HG03139 (cell line): ENCODE measurements around the gene UBR4.

Experiments used
- ATAC-seq: cut with Tn5 transposase; IDR thresholded peaks from one replicate; pipeline ENCODE4 v1.9.1; 2021; ENCODE audit not compliant: unreplicated experiment

Gene UBR4

DNA sequence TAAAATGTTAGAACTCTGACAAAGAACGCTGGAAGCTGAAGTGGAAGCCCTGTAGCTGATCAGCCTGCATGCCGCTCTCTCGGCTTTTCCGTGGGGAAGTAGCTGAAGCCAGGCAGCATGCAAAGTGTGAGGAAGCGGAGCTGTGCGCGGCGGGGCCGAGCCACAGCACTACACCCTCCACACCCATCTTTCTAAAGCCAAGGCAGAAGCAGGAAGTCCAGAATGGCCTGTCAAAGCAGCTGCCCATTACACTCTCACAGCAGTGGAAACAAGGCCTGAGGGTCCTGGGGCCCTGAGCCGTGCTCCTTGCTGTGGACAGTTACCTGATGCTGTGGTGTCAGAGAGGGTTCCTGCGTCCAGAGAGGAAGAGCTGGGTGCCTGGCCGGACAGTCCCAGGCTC is 69.6 kb downstream of the UBR4 start:
- ATAC-seq = no peak

DNA sequence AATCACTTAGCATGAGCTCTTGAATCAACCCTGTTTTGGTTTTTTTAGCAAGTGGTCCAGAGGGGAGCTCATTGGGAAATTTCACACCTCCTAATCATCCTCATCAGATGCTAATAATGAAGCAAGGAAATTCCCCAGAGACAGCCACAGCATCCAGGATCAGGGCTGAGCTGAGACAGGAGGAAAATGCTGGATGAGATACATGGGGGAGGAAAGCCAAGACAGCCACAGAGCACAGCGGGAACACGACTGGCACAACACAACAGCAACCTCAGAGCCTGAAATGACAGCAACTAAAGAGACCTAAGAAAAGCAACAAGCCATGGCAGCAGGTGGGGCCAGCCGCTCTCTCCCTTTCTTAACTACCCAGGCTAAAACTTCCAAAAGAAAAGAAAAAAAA is 70.4 kb downstream of the UBR4 start:
- ATAC-seq = no peak

DNA sequence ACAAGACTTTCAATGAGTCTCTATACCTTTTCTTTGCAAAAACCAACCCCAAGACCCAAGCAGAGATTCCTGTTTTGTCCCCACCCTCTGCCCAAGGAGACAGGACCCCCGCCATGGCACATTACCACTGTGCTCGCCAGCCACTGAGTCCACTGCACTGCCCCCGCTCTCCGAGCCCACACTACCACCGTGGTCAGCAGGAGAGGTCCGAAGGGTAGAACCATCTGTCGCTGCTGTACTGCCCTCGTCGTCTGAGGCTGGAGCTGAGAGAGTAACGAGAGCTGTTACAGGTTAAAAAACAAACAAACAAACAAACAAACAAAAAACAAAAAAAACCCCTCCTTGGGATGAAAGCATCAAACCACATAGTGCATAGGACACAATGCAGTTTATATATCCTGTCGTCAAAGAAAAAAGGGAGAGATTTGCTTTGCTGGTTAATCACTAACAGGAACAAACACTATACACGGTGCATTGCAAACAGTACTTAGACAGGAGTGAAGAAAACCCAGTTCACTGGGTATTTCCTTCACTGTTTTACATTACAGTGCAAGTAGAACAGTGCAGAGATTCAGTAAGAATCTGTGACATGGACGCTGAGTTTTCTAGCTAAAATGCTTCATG is 71.0 kb downstream of the UBR4 start:
- ATAC-seq = no peak

DNA sequence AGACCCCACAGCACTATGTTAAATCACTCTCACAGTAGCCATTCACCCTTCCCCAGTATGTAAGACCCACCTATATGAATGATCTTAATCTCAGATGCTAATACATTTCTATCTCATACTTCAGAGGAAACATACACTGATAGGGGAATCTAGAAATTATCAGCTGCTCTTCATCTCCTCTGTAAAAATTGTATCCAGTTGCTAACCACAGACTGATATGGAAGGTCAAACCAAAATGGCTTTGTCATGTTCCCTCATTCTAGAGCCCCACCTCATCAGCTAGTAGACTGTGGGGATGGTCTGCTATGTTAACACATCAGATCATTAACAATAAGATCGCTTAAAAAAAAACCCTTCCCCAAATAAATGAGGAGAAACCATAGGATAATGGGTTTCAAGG is 71.7 kb downstream of the UBR4 start:
- no peak for ATAC-seq

DNA sequence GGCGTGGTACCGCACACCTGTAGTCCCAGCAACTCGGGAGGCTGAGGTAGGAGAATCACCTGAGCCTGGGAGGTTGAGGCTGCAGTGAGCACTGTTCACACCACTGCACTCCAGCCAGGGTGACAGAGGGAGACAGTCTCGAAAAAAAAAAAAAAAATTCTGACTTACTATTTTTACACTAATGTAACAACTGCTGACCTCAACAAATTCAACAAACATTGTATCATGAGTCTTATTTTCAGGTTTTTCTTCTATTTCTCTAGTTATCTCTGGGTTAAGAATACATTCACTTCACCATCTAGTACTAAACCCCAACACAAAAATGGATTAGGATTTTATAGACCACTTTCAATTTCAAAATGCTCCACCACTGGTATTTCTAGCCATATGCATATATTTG is 72.9 kb downstream of the UBR4 start:
- no peak for ATAC-seq

DNA sequence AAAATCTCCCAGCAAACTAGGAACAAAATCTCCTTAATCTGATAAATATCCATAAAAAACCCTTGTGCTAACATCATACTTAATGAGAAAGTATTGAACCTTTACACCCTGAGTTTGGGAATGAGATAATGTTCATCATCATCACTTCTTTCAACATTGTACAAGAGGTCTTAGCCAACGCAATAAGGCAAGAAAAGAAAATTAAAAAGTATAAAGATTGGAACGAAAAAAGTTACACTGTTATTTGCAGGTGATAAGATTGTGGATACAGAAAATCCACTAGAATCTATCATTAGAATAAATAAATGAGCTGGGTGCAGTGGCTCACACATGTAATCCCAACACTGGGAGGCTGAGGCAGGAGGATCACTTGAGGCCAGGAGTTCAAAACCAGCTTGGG is 76.7 kb downstream of the UBR4 start:
- ATAC-seq = no peak

DNA sequence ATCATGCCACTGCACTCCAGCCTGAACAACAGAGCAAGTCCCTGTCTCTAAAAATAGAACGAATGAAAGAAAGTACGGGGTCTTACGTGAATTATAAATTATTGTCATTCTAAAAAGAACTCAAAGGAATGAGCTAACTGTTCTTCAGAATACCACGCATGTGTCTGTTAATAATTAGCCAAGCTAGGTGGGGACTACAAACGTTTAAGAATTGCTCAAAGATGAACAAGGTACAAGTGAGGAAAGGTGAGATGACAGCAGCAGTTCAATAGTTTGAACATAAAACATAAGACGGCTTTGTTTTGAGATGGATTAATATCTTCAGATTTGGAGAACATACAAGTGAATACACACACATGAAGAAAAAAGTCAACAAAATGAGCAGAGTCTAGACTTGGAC is 79.6 kb downstream of the UBR4 start:
- no peak for ATAC-seq

DNA sequence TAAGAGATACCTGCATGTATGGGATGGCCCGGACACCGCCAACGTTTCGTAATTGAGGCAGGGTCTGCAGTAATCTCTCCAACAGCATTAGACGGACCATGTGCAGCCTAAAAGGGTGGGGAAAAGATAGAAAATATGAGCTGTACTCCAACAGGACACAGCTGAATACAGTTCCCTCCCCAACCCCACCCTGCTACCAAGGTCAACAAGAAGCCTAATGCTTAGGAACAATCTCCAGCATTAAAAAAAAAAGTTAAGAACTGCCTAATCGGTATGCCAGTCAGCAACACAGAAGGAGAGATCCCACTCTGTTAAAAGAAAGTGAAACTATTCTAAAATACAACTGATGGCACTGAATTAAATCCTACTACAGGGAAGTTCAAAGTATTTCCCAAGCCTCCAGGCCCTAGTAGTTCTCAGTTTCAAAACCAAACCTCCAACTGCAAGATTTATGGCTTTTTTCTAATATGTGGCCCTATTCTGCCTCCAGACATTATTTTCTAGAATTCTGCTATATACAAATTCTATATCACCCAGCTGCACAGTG is 81.0 kb downstream of the UBR4 start:
- ATAC-seq = no peak

DNA sequence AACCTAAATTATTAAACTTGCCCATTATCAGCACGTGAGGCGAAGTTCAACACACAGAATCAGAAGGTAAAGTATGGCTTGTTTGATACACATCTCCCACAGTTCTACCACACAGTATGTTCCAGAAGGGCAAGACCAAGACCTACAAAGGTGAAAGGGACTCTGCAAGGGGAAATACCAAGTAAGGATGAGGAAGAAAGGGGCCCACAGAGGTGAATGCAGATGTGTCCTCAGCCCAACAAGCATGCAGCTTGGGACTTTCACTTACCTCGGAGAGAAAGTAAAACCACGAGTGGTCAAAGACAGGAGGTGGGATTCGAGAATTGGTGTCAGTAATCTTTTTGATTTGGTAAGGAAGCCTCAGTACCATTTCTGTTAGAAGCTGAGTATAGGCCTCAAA is 85.8 kb downstream of the UBR4 start:
- ATAC-seq = no peak

DNA sequence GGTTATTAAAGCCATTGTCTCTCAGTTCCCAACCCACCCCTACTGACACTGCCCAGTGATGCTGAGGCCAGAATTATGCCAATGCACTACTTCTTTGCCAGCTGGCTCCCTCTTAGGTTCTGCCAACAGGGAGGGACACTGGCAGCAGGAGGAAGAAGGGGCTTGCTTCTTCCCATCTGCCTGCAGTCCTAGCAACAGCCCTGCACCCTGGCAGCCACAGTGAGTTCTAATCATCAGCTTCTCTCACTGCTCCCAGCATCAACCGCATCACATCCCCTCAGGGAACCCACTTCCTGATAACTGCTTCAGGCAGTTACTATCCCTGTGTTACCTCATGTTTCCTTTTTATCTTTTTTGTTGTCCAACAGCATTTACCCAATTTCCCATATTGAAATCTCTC is 86.2 kb downstream of the UBR4 start:
- ATAC-seq = no peak

DNA sequence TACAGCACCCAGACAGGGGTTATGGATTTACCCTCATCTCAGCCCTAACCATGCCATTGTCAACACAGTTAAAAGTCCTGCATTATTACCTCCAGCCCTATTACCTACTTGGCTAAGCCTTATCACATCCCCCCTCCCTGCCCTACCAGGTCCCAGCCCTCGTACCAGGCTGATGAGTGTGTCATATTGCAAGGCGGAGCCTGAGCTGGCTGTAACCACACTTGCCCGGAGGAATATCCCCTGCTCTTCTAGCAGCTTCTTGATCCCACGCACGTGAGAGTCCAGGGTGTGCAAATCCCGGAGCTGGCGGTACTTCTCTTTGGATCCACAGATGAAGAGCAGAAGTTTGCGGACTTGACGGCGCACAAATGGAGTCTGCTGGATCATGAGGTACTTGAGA is 87.4 kb downstream of the UBR4 start:
- no peak for ATAC-seq

DNA sequence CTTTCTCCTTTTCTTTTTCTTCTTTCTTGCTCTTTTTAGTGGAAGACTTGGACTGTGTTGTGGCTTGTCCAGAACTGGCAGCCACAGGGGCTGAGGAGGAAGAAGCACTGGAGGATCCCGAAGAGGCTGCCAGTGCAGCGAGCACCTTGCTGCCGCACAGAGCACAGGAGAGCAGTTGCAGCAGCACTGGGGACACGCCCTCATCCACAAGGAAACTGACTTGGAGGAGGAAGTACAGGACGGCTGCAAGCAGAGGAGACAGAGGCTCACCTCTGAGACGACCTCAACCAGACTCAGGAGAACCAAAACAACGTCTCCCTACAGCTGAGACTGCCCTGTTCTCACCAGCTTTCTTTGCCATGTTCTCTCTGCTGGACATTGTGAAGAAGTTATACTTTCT is 88.9 kb downstream of the UBR4 start:
- ATAC-seq = no peak

DNA sequence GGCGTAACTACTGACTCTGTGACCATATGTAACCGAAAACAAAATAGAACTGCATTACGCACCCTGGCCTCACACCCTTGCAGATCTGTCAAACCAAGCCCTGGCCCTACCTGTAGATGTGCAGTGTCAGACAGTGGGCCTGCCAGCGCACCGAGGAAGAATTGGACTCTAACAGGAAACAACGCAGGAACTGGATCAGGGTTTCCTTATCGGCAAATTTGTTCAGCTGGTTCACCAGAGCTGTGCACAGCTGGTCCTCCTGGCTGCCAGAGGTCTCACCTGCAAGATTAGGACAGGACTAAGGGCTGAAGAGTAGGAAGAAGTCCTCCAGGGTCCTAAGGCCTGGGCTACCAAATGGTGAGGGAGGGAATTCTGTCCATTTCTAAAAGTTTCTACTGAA is 90.0 kb downstream of the UBR4 start:
- ATAC-seq = no peak

DNA sequence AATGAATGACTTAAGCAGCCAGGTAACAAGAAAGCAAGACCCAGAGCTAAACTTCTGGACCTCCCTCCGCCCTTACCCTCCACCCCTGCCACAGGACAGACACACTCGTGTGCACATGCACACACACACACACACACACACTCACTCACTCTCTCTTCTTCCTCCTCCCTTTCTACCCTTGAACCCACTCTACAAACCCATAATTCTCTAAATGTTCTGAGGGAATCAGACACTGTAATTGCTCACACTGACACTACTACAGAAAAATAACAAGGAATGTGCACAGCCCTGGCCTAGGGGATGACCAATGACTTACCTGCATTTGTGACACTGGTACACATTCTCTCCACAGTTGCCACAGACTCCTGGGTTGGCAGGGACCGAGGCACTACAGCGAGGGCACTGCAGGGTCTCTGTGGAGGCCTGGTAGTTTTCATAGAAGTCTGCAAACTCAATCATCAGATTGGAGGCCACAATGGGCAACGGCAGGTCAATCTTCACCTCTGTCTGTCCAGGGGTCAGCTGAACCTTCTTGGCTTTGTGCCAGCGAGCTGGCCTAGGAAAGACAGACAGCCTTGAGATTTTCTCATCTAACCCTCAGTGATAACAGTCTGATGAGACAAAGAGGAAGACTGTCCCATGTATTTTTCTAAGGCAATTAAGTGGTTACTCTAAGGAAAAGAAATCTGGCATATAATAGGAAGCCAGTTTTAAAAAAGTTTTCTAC is 94.8 kb downstream of the UBR4 start:
- no peak for ATAC-seq

DNA sequence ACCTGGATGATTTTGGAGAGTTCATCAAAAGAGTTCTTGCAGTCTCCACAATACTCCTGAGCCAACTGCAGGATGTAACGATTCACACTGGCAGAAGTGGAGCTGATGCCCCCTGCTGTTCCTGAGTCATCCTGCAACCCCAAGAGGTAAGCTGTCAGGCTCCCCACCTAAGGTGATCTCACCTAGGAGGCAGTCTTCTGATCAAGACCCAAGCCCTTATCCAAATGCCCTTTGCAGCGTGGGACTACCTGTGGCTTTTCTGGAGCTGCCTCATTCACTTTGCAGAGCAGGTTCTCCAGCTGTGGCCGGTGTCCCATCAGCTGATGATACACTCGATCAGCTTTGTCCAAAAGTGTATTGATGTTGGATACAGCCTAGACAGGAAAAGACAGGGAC is 96.4 kb downstream of the UBR4 start:
- ATAC-seq = no peak

DNA sequence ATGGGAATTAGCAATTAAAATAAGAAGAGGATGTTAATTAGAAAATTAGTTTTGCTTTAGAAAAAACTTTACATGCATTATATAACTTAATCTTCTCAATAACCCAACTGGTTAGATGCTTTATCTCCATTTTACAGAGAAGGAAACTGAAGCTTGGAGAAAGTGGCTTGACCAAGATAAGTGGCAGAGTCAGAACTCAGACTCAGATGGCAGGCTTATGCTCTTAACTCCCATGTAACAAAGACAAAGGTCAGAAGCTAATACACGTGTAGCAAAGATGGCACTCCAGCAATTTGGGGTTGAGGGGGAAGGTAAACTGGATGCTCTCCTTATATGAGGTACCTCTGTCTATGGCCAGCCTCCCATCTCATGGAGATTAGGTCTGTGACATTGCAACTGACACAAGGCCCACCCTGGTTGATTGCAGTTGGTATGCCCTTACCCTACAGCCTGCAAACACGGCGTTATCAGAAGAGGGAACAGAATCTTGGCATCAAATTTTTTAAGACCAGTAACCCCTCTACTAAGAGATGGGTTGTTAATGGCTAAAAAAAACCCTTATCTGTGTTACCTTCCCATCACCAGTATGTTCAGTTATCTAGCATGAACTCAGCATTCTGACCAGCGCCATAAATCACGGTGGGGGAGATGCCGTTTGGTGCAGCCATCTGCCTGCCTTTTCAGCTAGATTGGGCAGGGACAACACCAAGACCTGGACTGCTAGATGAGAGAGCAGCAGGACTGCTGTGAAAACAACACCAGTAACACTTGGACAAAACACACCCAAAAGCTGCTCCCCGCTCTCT is 97.0 kb downstream of the UBR4 start:
- ATAC-seq = no peak

DNA sequence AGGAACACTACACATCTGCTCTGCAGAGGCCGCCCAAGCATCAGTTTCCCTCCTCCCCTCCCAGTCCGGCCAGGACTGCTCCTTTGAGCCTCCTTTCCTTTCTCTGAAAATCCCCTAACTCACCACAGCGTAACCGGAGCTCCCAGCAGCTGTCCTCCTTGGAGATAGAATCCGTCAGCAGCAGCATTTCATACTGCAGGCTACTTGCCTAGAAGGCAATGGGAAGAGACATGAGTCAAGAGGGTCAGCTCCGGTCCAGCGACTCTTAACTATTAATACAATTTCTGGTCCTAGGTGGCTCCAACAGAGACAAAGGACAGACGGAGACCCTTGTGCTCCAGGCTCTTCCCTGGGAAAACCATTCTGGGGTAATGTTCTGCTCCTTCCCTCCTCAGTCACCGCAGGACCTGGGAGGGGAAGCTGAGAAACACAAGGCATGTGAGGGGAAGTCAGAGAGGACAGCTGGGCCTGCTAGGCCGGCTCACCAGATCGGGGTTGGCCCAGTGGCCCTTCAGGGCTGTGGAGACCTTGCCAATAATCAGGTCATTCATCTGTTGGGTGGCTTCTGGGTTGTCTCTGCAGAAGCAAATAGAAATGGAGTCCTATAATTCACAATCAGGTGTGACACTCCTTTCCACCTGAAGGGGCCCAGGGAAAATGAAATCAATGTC is 99.7 kb downstream of the UBR4 start:
- no peak for ATAC-seq

DNA sequence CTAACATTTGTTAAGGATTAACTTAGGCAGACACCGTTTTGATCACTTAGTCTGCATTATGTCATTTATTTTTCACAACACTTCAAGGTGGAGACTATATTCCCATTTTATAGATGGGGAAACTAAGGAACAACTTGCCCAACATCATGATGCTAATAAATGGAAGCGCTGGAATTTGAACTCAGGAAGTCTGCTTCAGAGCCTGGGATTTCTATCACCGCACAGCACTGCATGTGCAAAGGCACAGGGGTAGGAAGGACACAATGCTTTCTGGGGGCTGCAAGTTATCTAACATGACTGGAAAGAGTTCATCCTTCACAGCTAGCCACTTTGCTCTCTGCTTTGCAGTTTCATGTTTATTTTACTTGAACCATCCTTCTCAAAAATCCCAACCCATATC is 100.5 kb downstream of the UBR4 start:
- no peak for ATAC-seq

DNA sequence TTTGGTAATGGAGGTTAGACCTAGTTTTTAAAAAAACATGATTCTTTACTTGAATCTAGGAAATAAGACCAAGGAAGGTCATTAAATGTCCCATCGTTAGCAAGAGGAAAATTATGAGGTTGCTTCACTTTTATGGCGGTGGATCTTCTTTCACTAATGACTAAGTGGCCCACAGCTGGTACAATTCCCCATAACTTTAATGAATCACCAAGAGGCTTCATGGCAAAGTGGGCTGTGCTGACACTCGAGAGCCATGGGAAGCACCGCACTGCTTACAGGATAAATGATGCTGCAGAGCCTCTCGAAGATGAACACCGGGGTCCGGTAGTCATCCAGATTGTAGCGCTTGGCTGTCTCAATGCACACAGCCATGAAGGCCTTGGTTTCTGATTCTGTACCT is 108.8 kb downstream of the UBR4 start:
- ATAC-seq = no peak

DNA sequence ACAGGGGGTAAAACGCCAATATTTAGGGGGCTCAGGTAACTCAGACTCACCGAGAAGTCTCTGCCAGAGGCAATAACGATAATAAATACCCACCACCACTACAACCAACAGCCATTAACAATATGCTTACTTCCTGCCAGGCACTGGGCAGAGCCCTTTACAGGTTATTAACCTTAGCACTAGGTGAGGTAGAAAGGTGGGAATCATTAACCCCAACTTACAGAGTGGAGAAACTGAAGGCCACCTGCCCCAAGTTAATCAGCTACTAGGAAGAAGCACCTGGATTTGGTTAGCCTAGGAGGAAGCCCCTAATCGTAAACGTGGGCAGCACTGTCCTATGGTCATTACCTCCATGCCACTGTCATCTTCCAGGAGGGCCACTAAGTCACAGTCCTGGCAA is 110.0 kb downstream of the UBR4 start:
- ATAC-seq = no peak

DNA sequence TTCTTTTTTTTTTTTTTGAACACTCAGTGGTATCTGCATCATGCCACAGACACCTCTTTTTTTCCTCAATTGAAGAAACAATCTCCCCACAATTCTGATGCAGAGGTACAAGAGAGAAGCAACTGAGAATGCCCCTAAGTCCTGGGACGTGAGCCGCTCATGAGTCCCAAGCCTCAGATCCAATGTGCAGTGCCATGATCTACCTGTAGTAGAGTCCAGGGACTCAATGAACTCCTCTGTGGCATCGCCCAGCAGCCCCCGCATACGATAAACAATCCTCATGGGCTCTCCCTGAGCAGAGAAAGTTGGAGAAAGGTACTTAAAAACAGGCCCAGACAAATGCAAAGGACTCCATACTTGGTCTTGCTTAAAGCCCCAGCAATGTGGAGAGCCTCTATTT is 113.1 kb downstream of the UBR4 start:
- no peak for ATAC-seq
